ENCODE measurements around the gene NPAS2.

The NPAS2 gene

DNA sequence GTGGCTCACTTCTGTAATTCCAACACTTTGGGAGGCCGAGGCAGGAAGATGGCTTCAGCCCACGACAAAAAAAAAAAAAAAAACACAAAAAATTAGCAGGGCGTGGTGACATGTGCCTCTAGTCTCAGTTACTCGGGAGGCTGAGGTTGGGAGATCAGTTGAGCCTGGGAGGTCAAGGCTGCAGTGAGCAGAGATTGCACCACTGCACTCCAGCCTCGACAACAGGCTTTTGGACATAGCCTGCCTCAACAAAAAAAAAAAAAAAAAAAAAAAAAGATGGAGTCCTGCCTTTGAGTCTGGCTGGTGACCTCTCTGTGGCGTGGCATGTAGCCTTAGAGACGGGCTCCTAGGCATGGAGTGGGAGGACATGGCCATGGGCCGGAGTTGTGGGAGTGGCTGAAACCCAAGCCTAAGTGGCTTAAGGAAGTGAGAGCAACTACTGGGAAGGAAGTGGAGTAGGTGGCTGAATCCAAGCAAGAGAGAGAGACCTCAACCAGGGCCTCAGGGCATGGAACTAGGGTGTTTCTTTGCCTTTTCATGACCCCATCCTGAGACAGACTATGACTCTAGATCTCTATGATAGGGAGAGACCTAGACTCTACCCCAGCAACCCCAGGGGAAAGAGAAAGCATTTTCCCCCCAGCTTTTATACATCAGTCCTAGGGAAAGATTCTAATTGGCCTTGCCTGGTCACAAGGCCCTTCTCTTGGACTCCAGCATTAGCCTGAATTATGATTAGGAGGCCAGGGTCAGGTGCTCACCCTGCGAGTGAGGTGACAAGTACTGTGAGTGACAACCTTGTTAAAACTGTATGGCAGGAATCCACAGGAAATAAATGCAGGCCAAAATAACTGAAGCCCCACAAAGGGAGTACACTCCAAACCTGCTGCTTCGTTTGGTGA is 34.2 kb downstream of the NPAS2 start:
- Mint-ChIP-seq H3K4me3 (no peak overlapping the region), H3K27me3 (ENCODE audit: low read depth) (peaks cover 3% of the 10 kb centered on the region), H3K9me3 (no peaks in the 10 kb centered on the region), H3K4me1 (no peaks in the 10 kb centered on the region), H3K36me3 (ENCODE audit: low read depth) (no peaks in the 10 kb centered on the region), H3K27ac (no peak overlapping the region)
- TF ChIP-seq, protein P1, sequence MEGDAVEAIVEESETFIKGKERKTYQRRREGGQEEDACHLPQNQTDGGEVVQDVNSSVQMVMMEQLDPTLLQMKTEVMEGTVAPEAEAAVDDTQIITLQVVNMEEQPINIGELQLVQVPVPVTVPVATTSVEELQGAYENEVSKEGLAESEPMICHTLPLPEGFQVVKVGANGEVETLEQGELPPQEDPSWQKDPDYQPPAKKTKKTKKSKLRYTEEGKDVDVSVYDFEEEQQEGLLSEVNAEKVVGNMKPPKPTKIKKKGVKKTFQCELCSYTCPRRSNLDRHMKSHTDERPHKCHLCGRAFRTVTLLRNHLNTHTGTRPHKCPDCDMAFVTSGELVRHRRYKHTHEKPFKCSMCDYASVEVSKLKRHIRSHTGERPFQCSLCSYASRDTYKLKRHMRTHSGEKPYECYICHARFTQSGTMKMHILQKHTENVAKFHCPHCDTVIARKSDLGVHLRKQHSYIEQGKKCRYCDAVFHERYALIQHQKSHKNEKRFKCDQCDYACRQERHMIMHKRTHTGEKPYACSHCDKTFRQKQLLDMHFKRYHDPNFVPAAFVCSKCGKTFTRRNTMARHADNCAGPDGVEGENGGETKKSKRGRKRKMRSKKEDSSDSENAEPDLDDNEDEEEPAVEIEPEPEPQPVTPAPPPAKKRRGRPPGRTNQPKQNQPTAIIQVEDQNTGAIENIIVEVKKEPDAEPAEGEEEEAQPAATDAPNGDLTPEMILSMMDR (IDR thresholded peaks at IDR 0.05; ENCODE audit: unreplicated experiment in 3 of 3) = no peak

DNA sequence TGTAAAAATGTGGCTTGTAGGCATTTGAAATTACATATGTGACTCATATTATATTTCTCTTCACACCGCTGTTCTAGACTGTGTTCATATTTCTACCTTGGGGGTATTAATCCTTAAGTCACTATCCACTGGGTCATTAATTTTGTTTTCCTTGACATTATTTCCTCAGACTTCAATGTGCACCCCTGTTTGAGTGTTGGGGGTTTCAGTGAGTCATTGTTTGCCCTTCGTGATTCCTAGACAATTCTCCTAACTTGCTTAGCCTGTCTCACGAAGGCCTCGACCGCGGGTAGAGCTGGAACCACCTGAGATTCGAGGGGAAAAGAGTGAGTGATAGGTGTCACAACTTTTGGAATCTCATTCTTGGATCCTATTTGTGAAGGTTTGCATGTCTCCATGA is 35.1 kb downstream of the NPAS2 start:
- H3K4me1 Mint-ChIP-seq = no peaks in the 10 kb centered on the region
- H3K27ac Mint-ChIP-seq = no peak overlapping the region
- H3K9me3 Mint-ChIP-seq = no peaks in the 10 kb centered on the region
- TF ChIP-seq, protein P1 (IDR thresholded peaks at IDR 0.05; ENCODE audit: unreplicated experiment in 3 of 3) = no peak
- H3K4me3 Mint-ChIP-seq = no peak overlapping the region
- no peaks in the 10 kb centered on the region for H3K36me3 Mint-ChIP-seq (ENCODE audit: low read depth)
- H3K27me3 Mint-ChIP-seq (ENCODE audit: low read depth) = peaks cover 3% of the 10 kb centered on the region

DNA sequence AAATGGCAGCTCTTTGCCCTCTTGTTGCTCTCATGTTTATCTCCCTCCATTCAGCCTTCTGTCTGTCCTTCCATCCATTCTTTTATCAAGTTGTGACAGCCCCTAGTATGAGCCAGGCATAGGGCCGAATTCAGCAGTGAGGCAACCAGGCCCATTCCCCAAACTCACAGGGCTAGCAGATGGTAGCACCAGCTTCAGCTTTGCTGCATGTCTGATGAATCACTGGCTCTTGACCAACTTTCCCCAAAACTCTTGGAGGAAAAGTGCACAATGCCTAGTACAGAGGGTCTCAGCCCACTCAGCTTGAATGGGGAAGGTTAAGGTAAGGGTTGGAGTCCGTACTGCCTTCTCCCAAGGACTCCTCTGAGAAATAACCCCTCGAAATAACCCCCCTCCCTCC is 35.7 kb downstream of the NPAS2 start:
- H3K9me3 Mint-ChIP-seq = no peaks in the 10 kb centered on the region
- H3K4me1 Mint-ChIP-seq = no peaks in the 10 kb centered on the region
- no peak overlapping the region for H3K27ac Mint-ChIP-seq
- no peak overlapping the region for H3K4me3 Mint-ChIP-seq
- peaks cover 3% of the 10 kb centered on the region for H3K27me3 Mint-ChIP-seq (ENCODE audit: low read depth)
- H3K36me3 Mint-ChIP-seq (ENCODE audit: low read depth) = no peaks in the 10 kb centered on the region
- TF ChIP-seq, protein P1 (IDR thresholded peaks at IDR 0.05; ENCODE audit: unreplicated experiment in 3 of 3) = no peak

DNA sequence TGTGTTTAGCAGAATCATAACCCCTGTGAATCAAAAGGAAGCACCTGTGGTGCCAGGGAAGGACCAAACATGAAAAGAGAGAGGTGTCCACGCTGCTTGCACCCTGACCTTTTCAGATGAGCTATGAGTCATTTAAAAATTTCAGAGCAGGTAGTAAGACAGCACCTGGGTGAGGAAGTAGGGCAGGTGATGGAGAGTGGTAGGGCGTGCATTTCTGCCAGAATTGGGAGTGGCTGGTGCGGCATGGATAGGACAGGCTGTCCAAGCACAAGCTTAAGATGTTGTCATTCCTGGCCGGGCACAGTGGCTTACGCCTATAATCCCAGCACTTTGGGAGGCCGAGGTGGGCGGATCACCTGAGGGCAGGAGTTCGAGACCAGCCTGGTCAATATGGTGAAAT is 36.8 kb downstream of the NPAS2 start:
- Mint-ChIP-seq H3K4me1 (no peaks in the 10 kb centered on the region), H3K36me3 (ENCODE audit: low read depth) (no peaks in the 10 kb centered on the region), H3K9me3 (no peaks in the 10 kb centered on the region), H3K27me3 (ENCODE audit: low read depth) (peaks cover 5% of the 10 kb centered on the region), H3K27ac (no peak overlapping the region), H3K4me3 (no peak overlapping the region)
- TF ChIP-seq, protein P1 (IDR thresholded peaks at IDR 0.05; ENCODE audit: unreplicated experiment in 3 of 3) = no peak

DNA sequence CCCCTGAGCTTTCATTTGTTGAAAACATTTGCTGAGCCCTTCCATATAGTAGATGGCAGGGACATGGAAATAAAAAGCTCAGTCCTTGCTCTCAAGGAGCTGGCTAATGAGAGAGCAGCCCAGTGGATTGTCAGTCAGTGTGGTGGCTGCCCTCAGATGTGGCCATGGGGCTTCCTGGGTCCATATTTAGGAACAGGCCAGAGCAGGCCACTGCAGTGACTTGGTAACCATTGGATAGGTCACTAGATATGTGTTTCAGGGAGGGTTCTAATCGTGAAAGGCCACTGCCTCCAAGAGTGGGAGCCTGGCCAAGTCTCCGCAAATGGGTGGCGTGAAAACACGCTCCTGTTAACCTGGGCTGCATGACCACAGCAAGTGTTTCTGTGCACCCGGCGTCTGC is 37.4 kb downstream of the NPAS2 start:
- Mint-ChIP-seq H3K4me3 (no peak overlapping the region), H3K27me3 (ENCODE audit: low read depth) (peaks cover 7% of the 10 kb centered on the region), H3K36me3 (ENCODE audit: low read depth) (no peaks in the 10 kb centered on the region), H3K27ac (no peak overlapping the region), H3K4me1 (no peaks in the 10 kb centered on the region), H3K9me3 (no peaks in the 10 kb centered on the region)
- TF ChIP-seq, protein P1 (IDR thresholded peaks at IDR 0.05; ENCODE audit: unreplicated experiment in 3 of 3) = no peak

DNA sequence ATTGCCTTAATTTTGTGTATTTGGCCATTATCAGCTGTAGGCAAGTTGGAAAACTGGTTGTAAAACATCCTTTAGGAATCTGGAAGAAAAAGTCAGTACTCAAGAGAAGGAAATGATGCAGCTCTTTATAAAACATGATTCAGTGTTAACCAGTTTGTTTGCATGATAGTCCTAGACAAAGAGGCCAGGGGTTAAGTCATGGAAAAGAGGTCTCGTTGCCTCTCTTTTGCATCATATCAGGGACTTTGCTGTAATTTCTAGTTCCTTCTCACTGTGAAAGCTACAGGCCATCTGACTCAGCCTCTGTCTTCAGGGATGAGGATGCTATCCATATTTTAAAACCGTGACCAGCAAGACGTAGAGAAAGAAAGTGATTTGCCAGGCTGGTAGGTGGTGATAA is 38.0 kb downstream of the NPAS2 start:
- Mint-ChIP-seq H3K36me3 (ENCODE audit: low read depth) (no peaks in the 10 kb centered on the region), H3K27me3 (ENCODE audit: low read depth) (peaks cover 7% of the 10 kb centered on the region), H3K27ac (no peak overlapping the region), H3K4me3 (no peak overlapping the region), H3K4me1 (no peaks in the 10 kb centered on the region), H3K9me3 (no peaks in the 10 kb centered on the region)
- TF ChIP-seq, protein P1 (IDR thresholded peaks at IDR 0.05; ENCODE audit: unreplicated experiment in 3 of 3) = no peak
